Stomach smooth muscle (tissue), 2 donors: ENCODE data around the gene GRAMD1C.

ENCODE experiments used
- H3K27ac ChIP-seq: one replicate; pipeline ENCODE4 v1.7.0; 2013; ENCODE audit warnings: mild to moderate bottlenecking, low read length, inconsistent platforms
- H3K27me3 ChIP-seq, 2 donors: one replicate each; pipeline ENCODE4 v1.7.0; 2013; ENCODE audit warnings: low read length in 2 of 2; ENCODE audit not compliant: insufficient read depth in 2 of 2, control insufficient read depth in 1 of 2
- H3K36me3 ChIP-seq, 2 donors: one replicate each; pipeline ENCODE4 v1.7.0; 2013; ENCODE audit warnings: low read length in 2 of 2; ENCODE audit not compliant: control insufficient read depth in 2 of 2, insufficient read depth in 2 of 2
- H3K4me1 ChIP-seq: one replicate; pipeline ENCODE4 v1.7.0; 2013; ENCODE audit warnings: low read length; ENCODE audit not compliant: control insufficient read depth, insufficient read depth
- H3K4me3 ChIP-seq, 2 donors: one replicate each; pipeline ENCODE4 v1.7.0; 2013; ENCODE audit warnings: low read length in 2 of 2
- H3K9ac ChIP-seq, 2 donors: one replicate each; pipeline ENCODE4 v1.7.0; 2013; ENCODE audit warnings: low read length in 2 of 2, mild to moderate bottlenecking in 1 of 2
- H3K9me3 ChIP-seq, 2 donors: one replicate each; pipeline ENCODE4 v1.7.0; 2013; ENCODE audit warnings: low read length in 2 of 2; ENCODE audit not compliant: control insufficient read depth in 2 of 2
- donor health status: healthy.
- donor health status: Pancreatic carcinoma.

GRAMD1C gene

GRCh38 chr3:113985541-113985940, 147.0 kb downstream of the GRAMD1C start:
- Histone ChIP-seq H3K9ac (no peak overlapping the region), H3K9me3 (no peaks in the 10 kb centered on the region), H3K27me3 (no peaks in the 10 kb centered on the region), H3K4me1 (no peaks in the 10 kb centered on the region), H3K36me3 (peaks cover 3 to 11% of the 10 kb centered on the region in 2 donors), H3K4me3 (no peak overlapping the region), H3K27ac (no peak overlapping the region)
